OCI-LY1 (cell line): ENCODE results near the gene ADAMTS12.
"Not testable (repeated sequence)": the region's sequence is repeated elsewhere in the genome, so short reads cannot be mapped to it uniquely, and the experiment has no call there.

Source experiments
- CTCF ChIP-seq: fragments of 200-600 bp; sonication (generic), shearing (Covaris generic); IDR thresholded peaks from 2 replicates; pipeline ENCODE4 v1.5.1; 2017; ENCODE audit warnings: mild to moderate bottlenecking, antibody characterized with exemption, low read length, moderate library complexity, mixed read lengths
- EZH2 ChIP-seq: fragments of 200-600 bp; sonication (generic), shearing (Covaris generic); IDR thresholded peaks from 2 replicates; pipeline ENCODE4 v1.8.0; 2017; ENCODE audit warnings: borderline replicate concordance, mixed run types, mild to moderate bottlenecking, antibody characterized with exemption, low read length, moderate library complexity, mixed read lengths

GRCh38 chr5:33539790-33540189, 352.0 kb downstream of the ADAMTS12 start:
- TF ChIP-seq EZH2, CTCF: not testable (repeated sequence)
